ENCODE measurements around the gene PROX2.

Gene PROX2

DNA sequence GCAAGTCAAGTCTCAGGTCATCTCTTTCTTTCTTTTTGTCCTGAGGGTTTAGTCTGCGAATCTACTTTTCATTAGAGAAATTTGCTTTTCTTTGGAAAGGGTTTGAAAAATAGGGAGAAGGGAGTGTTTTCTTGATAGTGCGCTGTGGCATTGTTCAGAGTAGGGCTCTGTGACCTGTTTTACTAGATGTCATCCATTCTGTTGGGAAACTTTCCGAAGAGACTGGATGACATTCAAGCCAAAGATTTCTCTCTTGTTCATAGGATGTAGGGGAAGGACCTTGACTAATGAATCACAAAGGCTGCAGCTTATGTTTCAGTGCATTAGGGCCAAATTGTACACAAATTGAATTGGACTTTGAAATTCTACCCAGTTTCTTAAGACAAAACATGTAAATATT is 20.5 kb upstream of the PROX2 start:
- Histone ChIP-seq H3K23ac (ENCODE audit: low read depth, low read length, poor library complexity) (no peak overlapping the region), H3K79me1 (ENCODE audit: low read depth, low read length) (no peaks in the 10 kb centered on the region), H3K9ac (ENCODE audit: low read depth, low read length, poor library complexity) (no peak overlapping the region), H2AFZ (ENCODE audit: low read length) (no peak overlapping the region), H3K36me3 (replicated peaks in 1 of 2; ENCODE audit: control insufficient read depth in 2 of 2, insufficient read depth in 2 of 2, low read length in 2 of 2) (peaks cover 65 to 99% of the 10 kb centered on the region in 2 donors), H4K8ac (ENCODE audit: low read depth, low read length) (no peak overlapping the region), H2BK12ac (ENCODE audit: low read length) (no peak overlapping the region), H3K4me2 (ENCODE audit: insufficient read depth, low read length, poor library complexity, severe bottlenecking) (no peak overlapping the region), H3K18ac (ENCODE audit: low read length) (no peak overlapping the region), H2BK15ac (ENCODE audit: low read length) (no peak overlapping the region), H4K91ac (ENCODE audit: low read depth, low read length, poor library complexity) (no peak overlapping the region), H2BK5ac (ENCODE audit: low read length) (no peak overlapping the region), H3K9me3 (replicated peaks in 1 of 2; ENCODE audit: control insufficient read depth in 2 of 2, insufficient read depth in 1 of 2, low read depth in 1 of 2, low read length in 2 of 2) (no peaks in the 10 kb centered on the region), H3K4me1 (ENCODE audit: control insufficient read depth in 2 of 2, insufficient read depth in 1 of 2, low read depth in 1 of 2, low read length in 2 of 2) (no peaks in the 10 kb centered on the region), H3K27ac (replicated peaks; ENCODE audit: low read length) (no peak overlapping the region), H3K4ac (ENCODE audit: low read length) (no peak overlapping the region), H2BK120ac (ENCODE audit: low read depth, low read length) (no peak overlapping the region), H3K4me3 (ENCODE audit: low read length in 2 of 2) (no peak overlapping the region), H2AK5ac (ENCODE audit: low read depth, low read length) (no peak overlapping the region), H3K14ac (ENCODE audit: low read length) (no peak overlapping the region), H3K27me3 (ENCODE audit: control insufficient read depth in 3 of 3, insufficient read depth in 3 of 3, low read depth in 1 of 3, low read length in 3 of 3) (no peaks in the 10 kb centered on the region)
- DNase-seq (ENCODE audit: low spot score): no peak
- no CpG with 5 or more reads among the region's 3 CpGs for WGBS, 2 donors (ENCODE audit: extremely low coverage in 2 of 2, insufficient read length in 2 of 2, insufficient replicate concordance in 1 of 2)

DNA sequence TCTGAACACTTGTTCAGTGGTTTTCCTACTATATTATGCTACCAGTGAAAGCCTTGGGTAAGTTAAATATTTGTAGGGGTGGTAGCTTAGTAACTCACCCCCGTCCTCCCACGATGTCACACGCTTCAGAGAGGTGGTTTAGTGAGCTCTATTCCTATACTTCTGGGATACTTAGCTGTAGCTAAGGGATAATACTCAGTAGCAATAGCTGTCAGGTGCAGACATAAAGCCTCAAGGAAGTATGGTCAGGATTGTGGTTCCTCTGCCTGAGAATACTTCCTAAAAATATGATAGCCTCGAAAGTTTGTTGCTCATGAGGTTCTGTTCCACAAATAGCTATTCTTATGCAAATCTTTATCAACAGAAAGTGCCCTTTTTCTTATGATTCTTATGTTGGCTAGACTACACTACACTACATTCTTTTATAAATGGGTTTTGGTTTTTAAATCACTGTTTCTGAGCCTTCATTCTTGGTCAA is 17.7 kb upstream of the PROX2 start:
- Histone ChIP-seq H3K4ac (ENCODE audit: low read length) (no peak overlapping the region), H2AK5ac (ENCODE audit: low read depth, low read length) (no peak overlapping the region), H3K27ac (replicated peaks; ENCODE audit: low read length) (no peak overlapping the region), H4K8ac (ENCODE audit: low read depth, low read length) (no peak overlapping the region), H3K79me1 (ENCODE audit: low read depth, low read length) (no peaks in the 10 kb centered on the region), H2BK12ac (ENCODE audit: low read length) (no peak overlapping the region), H3K23ac (ENCODE audit: low read depth, low read length, poor library complexity) (no peak overlapping the region), H3K4me2 (ENCODE audit: insufficient read depth, low read length, poor library complexity, severe bottlenecking) (no peak overlapping the region), H2BK120ac (ENCODE audit: low read depth, low read length) (no peak overlapping the region), H3K9me3 (replicated peaks in 1 of 2; ENCODE audit: control insufficient read depth in 2 of 2, insufficient read depth in 1 of 2, low read depth in 1 of 2, low read length in 2 of 2) (no peaks in the 10 kb centered on the region), H3K36me3 (replicated peaks in 1 of 2; ENCODE audit: control insufficient read depth in 2 of 2, insufficient read depth in 2 of 2, low read length in 2 of 2) (peaks cover 52 to 98% of the 10 kb centered on the region in 2 donors), H3K14ac (ENCODE audit: low read length) (no peak overlapping the region), H3K18ac (ENCODE audit: low read length) (no peak overlapping the region), H2BK15ac (ENCODE audit: low read length) (no peak overlapping the region), H3K4me1 (ENCODE audit: control insufficient read depth in 2 of 2, insufficient read depth in 1 of 2, low read depth in 1 of 2, low read length in 2 of 2) (no peaks in the 10 kb centered on the region), H3K9ac (ENCODE audit: low read depth, low read length, poor library complexity) (no peak overlapping the region), H2BK5ac (ENCODE audit: low read length) (no peak overlapping the region), H4K91ac (ENCODE audit: low read depth, low read length, poor library complexity) (no peak overlapping the region), H3K27me3 (ENCODE audit: control insufficient read depth in 3 of 3, insufficient read depth in 3 of 3, low read depth in 1 of 3, low read length in 3 of 3) (no peaks in the 10 kb centered on the region), H2AFZ (ENCODE audit: low read length) (no peak overlapping the region), H3K4me3 (ENCODE audit: low read length in 2 of 2) (no peak overlapping the region)
- no CpG with 5 or more reads among the region's 4 CpGs for WGBS, 2 donors (ENCODE audit: extremely low coverage in 2 of 2, insufficient read length in 2 of 2, insufficient replicate concordance in 1 of 2)
- no peak for DNase-seq (ENCODE audit: low spot score)

DNA sequence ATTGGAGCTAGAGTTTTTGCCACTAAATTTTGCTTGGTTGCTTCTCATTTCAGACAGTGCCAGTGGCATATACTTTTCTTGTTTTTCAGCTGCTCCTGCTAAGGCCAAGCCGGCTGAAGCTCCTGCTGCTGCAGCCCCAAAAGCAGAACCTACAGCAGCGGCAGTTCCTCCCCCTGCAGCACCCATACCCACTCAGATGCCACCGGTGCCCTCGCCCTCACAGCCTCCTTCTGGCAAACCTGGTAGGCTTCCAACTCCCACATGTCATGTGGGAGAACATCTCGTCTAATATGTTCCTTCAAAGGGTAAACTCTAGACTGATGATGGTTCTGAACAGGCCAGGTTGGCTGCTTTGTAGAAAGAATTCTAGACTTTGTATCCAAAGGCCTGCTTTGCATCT is 16.8 kb upstream of the PROX2 start:
- DNase-seq (ENCODE audit: low spot score): no peak
- H3K27me3 ChIP-seq (ENCODE audit: control insufficient read depth in 3 of 3, insufficient read depth in 3 of 3, low read depth in 1 of 3, low read length in 3 of 3): no peaks in the 10 kb centered on the region
- no peaks in the 10 kb centered on the region for H3K79me1 ChIP-seq (ENCODE audit: low read depth, low read length)
- no peak overlapping the region for H4K91ac ChIP-seq (ENCODE audit: low read depth, low read length, poor library complexity)
- no peak overlapping the region for H3K4ac ChIP-seq (ENCODE audit: low read length)
- H3K9me3 ChIP-seq (replicated peaks in 1 of 2; ENCODE audit: control insufficient read depth in 2 of 2, insufficient read depth in 1 of 2, low read depth in 1 of 2, low read length in 2 of 2): no peaks in the 10 kb centered on the region
- no CpG with 5 or more reads among the region's 5 CpGs for WGBS, 2 donors (ENCODE audit: extremely low coverage in 2 of 2, insufficient read length in 2 of 2, insufficient replicate concordance in 1 of 2)
- H2BK12ac ChIP-seq (ENCODE audit: low read length): no peak overlapping the region
- H3K4me3 ChIP-seq (ENCODE audit: low read length in 2 of 2): no peak overlapping the region
- H2AK5ac ChIP-seq (ENCODE audit: low read depth, low read length): no peak overlapping the region
- H3K36me3 ChIP-seq (replicated peaks in 1 of 2; ENCODE audit: control insufficient read depth in 2 of 2, insufficient read depth in 2 of 2, low read length in 2 of 2): peaks cover 46 to 98% of the 10 kb centered on the region in 2 donors
- no peak overlapping the region for H3K18ac ChIP-seq (ENCODE audit: low read length)
- no peak overlapping the region for H3K14ac ChIP-seq (ENCODE audit: low read length)
- H3K23ac ChIP-seq (ENCODE audit: low read depth, low read length, poor library complexity): no peak overlapping the region
- H2AFZ ChIP-seq (ENCODE audit: low read length): no peak overlapping the region
- no peak overlapping the region for H4K8ac ChIP-seq (ENCODE audit: low read depth, low read length)
- H2BK15ac ChIP-seq (ENCODE audit: low read length): no peak overlapping the region
- H3K27ac ChIP-seq (replicated peaks; ENCODE audit: low read length): no peak overlapping the region
- no peak overlapping the region for H2BK120ac ChIP-seq (ENCODE audit: low read depth, low read length)
- H3K9ac ChIP-seq (ENCODE audit: low read depth, low read length, poor library complexity): no peak overlapping the region
- H3K4me1 ChIP-seq (ENCODE audit: control insufficient read depth in 2 of 2, insufficient read depth in 1 of 2, low read depth in 1 of 2, low read length in 2 of 2): no peaks in the 10 kb centered on the region
- no peak overlapping the region for H2BK5ac ChIP-seq (ENCODE audit: low read length)
- no peak overlapping the region for H3K4me2 ChIP-seq (ENCODE audit: insufficient read depth, low read length, poor library complexity, severe bottlenecking)

DNA sequence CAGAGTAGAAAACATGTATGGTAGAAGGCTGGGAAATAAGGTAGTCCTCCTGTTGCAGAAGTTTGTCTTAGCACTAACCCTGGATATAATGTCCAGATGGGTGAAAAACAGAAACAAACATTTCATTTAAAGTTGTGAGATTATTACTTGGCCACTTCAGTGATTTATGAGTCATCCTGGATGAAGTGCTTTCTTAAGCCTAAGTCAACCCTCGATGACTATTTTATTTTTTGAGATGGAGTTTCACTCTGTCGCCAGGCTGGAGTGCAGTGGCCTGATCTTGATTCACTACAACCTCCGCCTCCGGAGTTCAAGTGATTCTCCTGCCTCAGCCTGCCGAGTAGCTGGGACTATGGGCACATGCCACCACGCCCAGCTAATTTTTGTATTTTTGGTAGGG is 15.9 kb upstream of the PROX2 start:
- no peak overlapping the region for H2AFZ ChIP-seq (ENCODE audit: low read length)
- H3K14ac ChIP-seq (ENCODE audit: low read length): no peak overlapping the region
- H4K8ac ChIP-seq (ENCODE audit: low read depth, low read length): no peak overlapping the region
- WGBS, 2 donors (ENCODE audit: extremely low coverage in 2 of 2, insufficient read length in 2 of 2, insufficient replicate concordance in 1 of 2): no CpG with 5 or more reads among the region's 6 CpGs
- no peak for DNase-seq (ENCODE audit: low spot score)
- no peak overlapping the region for H2AK5ac ChIP-seq (ENCODE audit: low read depth, low read length)
- H3K4me2 ChIP-seq (ENCODE audit: insufficient read depth, low read length, poor library complexity, severe bottlenecking): no peak overlapping the region
- no peaks in the 10 kb centered on the region for H3K27me3 ChIP-seq (ENCODE audit: control insufficient read depth in 3 of 3, insufficient read depth in 3 of 3, low read depth in 1 of 3, low read length in 3 of 3)
- H3K4me1 ChIP-seq (ENCODE audit: control insufficient read depth in 2 of 2, insufficient read depth in 1 of 2, low read depth in 1 of 2, low read length in 2 of 2): no peaks in the 10 kb centered on the region
- no peaks in the 10 kb centered on the region for H3K9me3 ChIP-seq (replicated peaks in 1 of 2; ENCODE audit: control insufficient read depth in 2 of 2, insufficient read depth in 1 of 2, low read depth in 1 of 2, low read length in 2 of 2)
- no peak overlapping the region for H2BK5ac ChIP-seq (ENCODE audit: low read length)
- peaks cover 42 to 98% of the 10 kb centered on the region in 2 donors for H3K36me3 ChIP-seq (replicated peaks in 1 of 2; ENCODE audit: control insufficient read depth in 2 of 2, insufficient read depth in 2 of 2, low read length in 2 of 2)
- no peak overlapping the region for H3K23ac ChIP-seq (ENCODE audit: low read depth, low read length, poor library complexity)
- no peak overlapping the region for H3K27ac ChIP-seq (replicated peaks; ENCODE audit: low read length)
- no peak overlapping the region for H2BK12ac ChIP-seq (ENCODE audit: low read length)
- H3K4ac ChIP-seq (ENCODE audit: low read length): no peak overlapping the region
- no peak overlapping the region for H3K18ac ChIP-seq (ENCODE audit: low read length)
- H2BK120ac ChIP-seq (ENCODE audit: low read depth, low read length): no peak overlapping the region
- no peak overlapping the region for H2BK15ac ChIP-seq (ENCODE audit: low read length)
- H3K9ac ChIP-seq (ENCODE audit: low read depth, low read length, poor library complexity): no peak overlapping the region
- H3K4me3 ChIP-seq (ENCODE audit: low read length in 2 of 2): no peak overlapping the region
- no peaks in the 10 kb centered on the region for H3K79me1 ChIP-seq (ENCODE audit: low read depth, low read length)
- H4K91ac ChIP-seq (ENCODE audit: low read depth, low read length, poor library complexity): no peak overlapping the region
